GM21367 (cell line): ENCODE results near the gene CD3E.
"Not testable (repeated sequence)": the region's sequence is repeated elsewhere in the genome, so short reads cannot be mapped to it uniquely, and the experiment has no call there.

Experiments
- ATAC-seq: cut with Tn5 transposase; IDR thresholded peaks from one replicate; pipeline ENCODE4 v1.9.1; 2021; ENCODE audit not compliant: unreplicated experiment

Gene CD3E

GRCh38 chr11:118289401-118289800 lies 15.1 kb upstream of the CD3E start:
- no peak for ATAC-seq

DNA sequence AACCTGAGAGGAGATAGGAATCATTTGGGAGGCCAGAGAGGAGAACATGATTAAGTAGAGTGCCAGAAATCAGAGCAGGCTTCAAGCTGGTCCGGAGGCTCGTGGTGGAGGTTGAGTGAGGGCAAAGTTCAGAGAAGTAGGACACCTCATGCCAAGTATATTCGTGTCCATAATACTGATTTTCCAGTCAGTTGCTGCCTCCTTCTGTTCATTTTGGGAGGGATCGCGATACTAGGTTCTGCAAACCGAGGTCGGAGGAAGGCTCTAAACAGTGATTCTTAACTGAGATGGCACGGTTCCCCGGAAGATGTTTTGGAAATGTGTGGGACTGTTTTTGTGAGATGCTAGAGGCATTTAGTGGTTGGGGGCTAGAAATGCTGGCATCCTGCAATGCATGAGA lies 13.6 kb upstream of the CD3E start:
- ATAC-seq = no peak

GRCh38 chr11:118291477-118292135 lies 12.9 kb upstream of the CD3E start:
- no peak for ATAC-seq

DNA sequence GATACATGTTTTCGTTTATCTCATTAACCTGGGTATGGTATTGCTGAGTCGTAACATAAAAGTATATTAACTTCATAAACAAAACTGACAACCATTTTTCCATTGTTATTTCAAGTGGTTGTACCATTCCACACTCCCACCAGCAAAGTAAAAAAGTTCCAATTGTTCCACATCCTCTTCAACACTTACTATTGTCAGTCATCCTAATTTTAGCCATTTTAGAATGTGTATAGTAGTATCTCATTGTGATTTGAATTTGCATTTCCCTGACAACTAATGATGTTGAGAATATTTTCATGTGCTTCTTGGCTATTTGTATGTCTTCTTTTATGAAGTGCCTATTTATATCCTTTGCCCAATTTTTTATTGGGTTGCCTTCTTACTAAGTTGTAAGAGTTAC lies 10.5 kb upstream of the CD3E start:
- ATAC-seq = no peak

GRCh38 chr11:118295199-118295598 lies 9.3 kb upstream of the CD3E start:
- no peak for ATAC-seq

DNA sequence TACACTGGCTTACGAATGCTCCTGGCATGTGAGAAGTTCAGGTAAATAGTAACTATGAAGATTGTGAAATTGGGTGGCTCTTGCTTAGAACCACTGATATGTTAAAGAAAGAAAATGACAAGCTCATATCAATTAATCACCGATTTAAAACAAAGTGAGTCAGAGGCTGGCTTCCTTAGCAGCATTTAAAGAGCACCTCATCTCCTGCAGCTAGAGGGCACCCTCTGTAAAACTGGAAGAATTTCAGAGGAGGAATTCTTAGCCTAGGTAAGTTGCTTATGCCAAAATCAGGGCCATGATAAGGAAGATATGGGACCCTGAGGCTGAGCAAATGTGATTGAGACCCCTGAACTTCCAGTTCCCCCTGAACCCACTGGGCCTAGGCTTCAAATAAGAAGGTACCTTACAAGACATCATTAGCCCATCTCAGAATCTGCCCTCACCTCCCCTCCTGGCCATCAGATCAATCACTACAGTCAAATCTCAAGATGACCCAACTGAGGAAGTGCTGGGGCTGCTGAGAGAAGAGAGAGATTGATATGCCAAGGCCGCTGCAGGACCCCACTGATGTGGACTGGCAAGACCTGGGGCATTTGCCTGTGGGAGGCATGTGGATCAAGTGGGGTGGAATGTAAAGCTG lies 8.6 kb upstream of the CD3E start:
- no peak for ATAC-seq

GRCh38 chr11:118301600-118302195 lies 2.8 kb upstream of the CD3E start:
- ATAC-seq = no peak

DNA sequence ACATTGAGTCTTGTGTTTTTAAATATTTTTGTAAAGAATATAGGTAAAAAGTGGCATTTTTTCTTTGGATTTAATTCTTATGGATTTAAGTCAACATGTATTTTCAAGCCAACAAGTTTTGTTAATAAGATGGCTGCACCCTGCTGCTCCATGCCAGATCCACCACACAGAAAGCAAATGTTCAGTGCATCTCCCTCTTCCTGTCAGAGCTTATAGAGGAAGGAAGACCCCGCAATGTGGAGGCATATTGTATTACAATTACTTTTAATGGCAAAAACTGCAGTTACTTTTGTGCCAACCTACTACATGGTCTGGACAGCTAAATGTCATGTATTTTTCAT lies 333 bp upstream of the CD3E start:
- ATAC-seq = no peak

- ATAC-seq = no peak
Measured at GRCh38 chr11:118305726-118306125, 1.2 kb downstream of the CD3E start.

DNA sequence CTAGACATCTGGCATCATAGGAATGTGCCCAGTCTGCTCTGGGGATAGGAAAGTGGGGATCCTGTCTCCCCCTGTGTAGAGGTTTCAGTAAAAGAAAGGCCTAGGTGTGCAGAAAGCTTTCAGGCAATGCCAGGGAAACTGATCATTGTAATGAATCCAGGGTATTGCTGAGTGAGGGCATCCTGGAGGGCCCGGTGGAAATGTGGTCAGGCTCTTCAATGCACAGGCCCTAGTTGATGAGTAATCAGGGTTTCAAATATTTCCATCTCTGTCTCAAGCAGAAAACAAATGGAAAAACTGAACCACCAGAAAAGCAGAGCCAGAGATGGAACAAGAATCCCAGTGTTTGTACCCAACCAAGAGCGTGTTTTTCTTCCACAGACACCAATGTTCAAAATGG lies 2.0 kb downstream of the CD3E start:
- no peak for ATAC-seq

- ATAC-seq = not testable (repeated sequence)
Measured at GRCh38 chr11:118308995-118309528, 4.5 kb downstream of the CD3E start.

- ATAC-seq = no peak
Measured at GRCh38 chr11:118310271-118310670, 5.7 kb downstream of the CD3E start.

DNA sequence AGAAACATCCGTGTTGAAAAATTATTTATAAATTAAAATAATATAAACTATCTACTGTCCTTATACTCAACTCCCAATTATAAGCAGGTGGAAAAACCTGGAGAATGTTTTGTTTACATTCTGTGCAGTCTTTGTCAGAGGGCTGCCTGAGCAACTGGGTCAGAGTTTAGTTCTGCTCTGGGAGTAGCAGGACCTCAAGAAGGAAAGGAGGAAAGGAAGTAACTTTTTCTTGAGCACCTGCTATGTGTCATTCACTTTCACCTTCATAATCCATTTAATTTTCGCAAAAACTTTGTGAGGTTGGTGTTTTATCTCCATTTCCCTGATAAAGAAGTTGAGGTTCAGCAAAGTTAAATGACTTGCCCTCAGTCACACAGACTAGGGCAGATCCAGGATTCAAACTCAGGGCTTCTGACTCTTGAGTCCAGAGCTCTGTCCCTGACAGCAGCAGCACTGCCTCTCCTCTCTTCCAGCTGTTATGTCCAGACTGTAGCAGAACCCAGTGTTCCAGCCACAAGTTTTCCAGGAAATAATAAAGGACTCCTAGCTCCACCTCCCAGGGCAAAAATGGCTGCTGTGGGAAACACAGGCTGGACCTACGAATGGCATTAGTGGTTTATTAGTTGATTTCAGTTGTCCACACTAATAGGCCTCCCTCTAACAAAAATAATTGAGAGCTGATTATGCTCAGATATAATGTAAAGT lies 6.4 kb downstream of the CD3E start:
- ATAC-seq = no peak

- no peak for ATAC-seq
Measured at GRCh38 chr11:118311518-118311917, 7.0 kb downstream of the CD3E start.

DNA sequence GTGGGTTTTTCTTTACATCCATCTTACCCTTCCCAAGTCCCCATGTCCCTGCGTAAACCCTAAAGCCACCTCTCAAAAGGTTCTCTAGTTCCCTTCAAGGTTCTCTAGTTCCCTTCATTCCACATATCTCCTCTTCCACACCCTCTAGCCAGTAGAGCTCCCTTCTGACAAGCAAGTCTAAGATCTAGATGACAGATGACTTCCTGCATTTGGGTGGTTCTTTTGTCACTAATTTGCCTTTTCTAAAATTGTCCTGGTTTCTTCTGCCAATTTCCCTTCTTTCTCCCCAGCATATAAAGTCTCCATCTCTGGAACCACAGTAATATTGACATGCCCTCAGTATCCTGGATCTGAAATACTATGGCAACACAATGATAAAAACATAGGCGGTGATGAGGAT lies 7.8 kb downstream of the CD3E start:
- ATAC-seq = no peak

- ATAC-seq = no peak
Measured at GRCh38 chr11:118313242-118313641, 8.7 kb downstream of the CD3E start.

- no peak for ATAC-seq
Measured at GRCh38 chr11:118314988-118315411, 10.5 kb downstream of the CD3E start.

DNA sequence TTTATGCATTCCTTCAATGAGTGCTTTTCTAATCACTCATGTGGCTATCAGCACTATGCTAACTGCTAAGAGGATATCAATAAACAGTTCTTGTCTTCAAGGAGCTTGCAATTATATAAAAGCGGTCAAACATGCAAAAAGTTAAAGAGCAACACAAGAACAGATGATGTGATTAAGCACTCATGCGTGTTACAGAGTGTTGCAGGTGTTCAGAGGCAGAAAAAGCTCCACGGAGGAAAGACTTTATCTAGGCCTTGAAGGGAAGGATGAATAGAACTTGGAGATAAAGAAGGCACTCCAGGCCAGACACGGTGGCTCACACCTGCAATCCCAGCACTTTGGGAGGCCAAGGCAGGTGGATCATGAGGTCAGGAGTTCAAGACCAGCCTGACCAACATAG lies 13.6 kb downstream of the CD3E start:
- ATAC-seq = no peak

- no peak for ATAC-seq
Measured at GRCh38 chr11:118318581-118319336, 14.2 kb downstream of the CD3E start.

DNA sequence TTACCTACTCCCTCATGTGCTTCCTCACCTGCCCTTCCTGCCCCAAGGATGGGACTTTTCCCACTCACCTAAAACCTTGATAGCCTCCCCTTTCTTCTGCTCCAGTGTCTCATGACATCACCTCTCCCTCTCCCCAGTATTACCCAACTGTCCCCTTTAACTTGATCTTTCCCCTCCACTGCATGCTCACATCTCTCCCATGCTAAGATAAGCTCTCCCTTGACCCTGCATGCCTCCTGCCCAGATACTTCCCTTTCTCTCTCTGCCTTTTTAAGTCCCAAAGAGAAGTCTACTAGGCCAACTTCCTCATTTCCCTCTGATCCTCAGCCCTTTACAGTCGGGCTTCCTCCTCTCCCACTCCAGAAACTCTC lies 14.8 kb downstream of the CD3E start:
- ATAC-seq = no peak

- no peak for ATAC-seq
Measured at GRCh38 chr11:118320515-118320914, 16.0 kb downstream of the CD3E start.
